K562 (cell line): ENCODE measurements around the gene ZGLP1. TPM values are rescaled to one million over a fixed set of nuclear protein-coding genes. Genes with fewer than 3 reads are reported as not detected.

ENCODE experiments used
- BHLHE40 ChIP-seq: IDR thresholded peaks from 2 replicates; pipeline ENCODE4 v1.6.1; 2011; ENCODE audit warnings: low read length, improper control_type of control experiment
- CBFA2T3 ChIP-seq: fragments of 450-650 bp; IDR thresholded peaks from 2 replicates; pipeline ENCODE4 v1.6.1; 2017
- ESRRB ChIP-seq: fragments of 250-450 bp; sonication (Bioruptor Pico); IDR thresholded peaks from 2 replicates; pipeline ENCODE4 v1.5.0; 2020; ENCODE audit warnings: mild to moderate bottlenecking, moderate library complexity, borderline replicate concordance
- FOXJ3 ChIP-seq: sonication (generic); formaldehyde crosslinking; IDR thresholded peaks from 2 replicates; pipeline ENCODE4 v1.4.0; 2020; ENCODE audit warnings: mild to moderate bottlenecking, missing genetic modification reagents
- HSF4 ChIP-seq: fragments of 250-450 bp; sonication (Bioruptor Pico); IDR thresholded peaks from 2 replicates; pipeline ENCODE4 v2.1.2; 2022; ENCODE audit warnings: mild to moderate bottlenecking, moderate library complexity, borderline replicate concordance
- ZBED1 ChIP-seq: IDR thresholded peaks from 2 replicates; pipeline ENCODE4 v1.6.1; 2014
- ZNF311 ChIP-seq: fragments of 250-450 bp; sonication (Bioruptor Pico); IDR thresholded peaks from 2 replicates; pipeline ENCODE4 v1.4.0; 2020; ENCODE audit warnings: mild to moderate bottlenecking, moderate library complexity
- polyA plus RNA-seq, 8 experiments: library from polyadenylated mRNA; depleted of rRNA in 4 of 8; stranded (reverse) in 5 of 8; unstranded in 3 of 8; fragments of >200 nt; fragmentation: Nextera tagmentation in 2 of 8; fragmentation: Illumina TruSeq in 1 of 8; extraction: Ambion mirVana in 2 of 8; extraction: Trizol in 1 of 8; gene quantifications; 2 replicates each; pipeline versions ENCODE4 v1.2.1 to v1.2.3, GENCODE V29; 2011 to 2014; ENCODE audit warnings: inconsistent platforms in 1 of 8, missing spikeins in 1 of 8
- total RNA-seq, 7 experiments: library from RNA; depleted of rRNA in 6 of 7; stranded (reverse); fragments of >200 nt in 6 of 7; fragmentation: Illumina TruSeq in 2 of 7; extraction: Trizol in 2 of 7; gene quantifications; 2 replicates each; pipeline versions ENCODE4 v1.2.1 to v1.2.3, GENCODE V29; 2011 to 2021; ENCODE audit warnings: low replicate concordance in 1 of 7
- TF ChIP-seq, protein P1 (sequence below): fragments of 450-650 bp; IDR thresholded peaks from 2 replicates; pipeline ENCODE4 v1.6.1; 2016; ENCODE audit warnings: low read depth
- TF ChIP-seq, protein P2 (sequence below): fragments of 200-800 bp; sonication (Bioruptor generic); IDR thresholded peaks from 2 replicates; pipeline ENCODE4 v1.6.1; 2017; ENCODE audit warnings: missing genetic modification characterization, missing compliant biosample characterization

Gene ZGLP1
- total and polyA plus RNA-seq, 9 of the 15 experiments (the other 6 are each of a cell fraction or from before 2014, with no cell fraction given): 0.24 to 4.5 (median 2.2) TPM

DNA sequence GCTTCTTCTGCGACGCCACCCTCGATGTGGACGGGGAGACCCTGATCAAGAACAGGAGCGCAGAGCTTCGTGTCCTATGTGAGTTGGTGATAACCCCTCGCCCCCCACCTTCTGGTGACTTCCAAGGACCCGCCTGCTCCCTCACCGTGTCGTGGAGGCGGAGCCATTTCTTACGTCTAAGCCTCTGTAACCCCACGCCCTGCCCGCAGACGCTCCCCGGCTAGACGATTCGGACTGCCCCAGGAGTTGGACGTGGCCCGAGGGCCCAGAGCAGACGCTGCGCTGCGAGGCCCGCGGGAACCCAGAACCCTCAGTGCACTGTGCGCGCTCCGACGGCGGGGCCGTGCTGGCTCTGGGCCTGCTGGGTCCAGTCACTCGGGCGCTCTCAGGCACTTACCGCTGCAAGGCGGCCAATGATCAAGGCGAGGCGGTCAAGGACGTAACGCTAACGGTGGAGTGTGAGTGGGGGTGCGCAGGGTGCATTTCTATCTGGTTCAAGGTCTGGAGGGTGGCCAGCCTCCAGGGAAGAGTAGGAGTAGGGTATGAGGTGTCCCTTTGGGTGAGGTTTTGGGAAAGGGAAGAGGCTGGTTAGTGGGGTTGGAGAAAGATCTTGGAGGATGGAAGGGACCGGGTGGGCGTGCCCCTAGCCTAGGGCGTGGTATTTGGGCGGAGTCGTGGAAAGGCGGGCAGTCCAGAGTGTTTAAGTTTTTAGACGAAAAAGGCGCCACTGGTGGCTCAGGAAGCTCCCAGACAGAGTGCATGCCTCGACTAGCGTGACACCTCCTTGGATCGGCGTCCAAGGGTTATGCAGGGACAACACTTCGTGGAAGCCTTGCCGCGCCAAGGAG, 16.6 kb downstream of the ZGLP1 start (continued):
- TF ChIP-seq, protein P1, sequence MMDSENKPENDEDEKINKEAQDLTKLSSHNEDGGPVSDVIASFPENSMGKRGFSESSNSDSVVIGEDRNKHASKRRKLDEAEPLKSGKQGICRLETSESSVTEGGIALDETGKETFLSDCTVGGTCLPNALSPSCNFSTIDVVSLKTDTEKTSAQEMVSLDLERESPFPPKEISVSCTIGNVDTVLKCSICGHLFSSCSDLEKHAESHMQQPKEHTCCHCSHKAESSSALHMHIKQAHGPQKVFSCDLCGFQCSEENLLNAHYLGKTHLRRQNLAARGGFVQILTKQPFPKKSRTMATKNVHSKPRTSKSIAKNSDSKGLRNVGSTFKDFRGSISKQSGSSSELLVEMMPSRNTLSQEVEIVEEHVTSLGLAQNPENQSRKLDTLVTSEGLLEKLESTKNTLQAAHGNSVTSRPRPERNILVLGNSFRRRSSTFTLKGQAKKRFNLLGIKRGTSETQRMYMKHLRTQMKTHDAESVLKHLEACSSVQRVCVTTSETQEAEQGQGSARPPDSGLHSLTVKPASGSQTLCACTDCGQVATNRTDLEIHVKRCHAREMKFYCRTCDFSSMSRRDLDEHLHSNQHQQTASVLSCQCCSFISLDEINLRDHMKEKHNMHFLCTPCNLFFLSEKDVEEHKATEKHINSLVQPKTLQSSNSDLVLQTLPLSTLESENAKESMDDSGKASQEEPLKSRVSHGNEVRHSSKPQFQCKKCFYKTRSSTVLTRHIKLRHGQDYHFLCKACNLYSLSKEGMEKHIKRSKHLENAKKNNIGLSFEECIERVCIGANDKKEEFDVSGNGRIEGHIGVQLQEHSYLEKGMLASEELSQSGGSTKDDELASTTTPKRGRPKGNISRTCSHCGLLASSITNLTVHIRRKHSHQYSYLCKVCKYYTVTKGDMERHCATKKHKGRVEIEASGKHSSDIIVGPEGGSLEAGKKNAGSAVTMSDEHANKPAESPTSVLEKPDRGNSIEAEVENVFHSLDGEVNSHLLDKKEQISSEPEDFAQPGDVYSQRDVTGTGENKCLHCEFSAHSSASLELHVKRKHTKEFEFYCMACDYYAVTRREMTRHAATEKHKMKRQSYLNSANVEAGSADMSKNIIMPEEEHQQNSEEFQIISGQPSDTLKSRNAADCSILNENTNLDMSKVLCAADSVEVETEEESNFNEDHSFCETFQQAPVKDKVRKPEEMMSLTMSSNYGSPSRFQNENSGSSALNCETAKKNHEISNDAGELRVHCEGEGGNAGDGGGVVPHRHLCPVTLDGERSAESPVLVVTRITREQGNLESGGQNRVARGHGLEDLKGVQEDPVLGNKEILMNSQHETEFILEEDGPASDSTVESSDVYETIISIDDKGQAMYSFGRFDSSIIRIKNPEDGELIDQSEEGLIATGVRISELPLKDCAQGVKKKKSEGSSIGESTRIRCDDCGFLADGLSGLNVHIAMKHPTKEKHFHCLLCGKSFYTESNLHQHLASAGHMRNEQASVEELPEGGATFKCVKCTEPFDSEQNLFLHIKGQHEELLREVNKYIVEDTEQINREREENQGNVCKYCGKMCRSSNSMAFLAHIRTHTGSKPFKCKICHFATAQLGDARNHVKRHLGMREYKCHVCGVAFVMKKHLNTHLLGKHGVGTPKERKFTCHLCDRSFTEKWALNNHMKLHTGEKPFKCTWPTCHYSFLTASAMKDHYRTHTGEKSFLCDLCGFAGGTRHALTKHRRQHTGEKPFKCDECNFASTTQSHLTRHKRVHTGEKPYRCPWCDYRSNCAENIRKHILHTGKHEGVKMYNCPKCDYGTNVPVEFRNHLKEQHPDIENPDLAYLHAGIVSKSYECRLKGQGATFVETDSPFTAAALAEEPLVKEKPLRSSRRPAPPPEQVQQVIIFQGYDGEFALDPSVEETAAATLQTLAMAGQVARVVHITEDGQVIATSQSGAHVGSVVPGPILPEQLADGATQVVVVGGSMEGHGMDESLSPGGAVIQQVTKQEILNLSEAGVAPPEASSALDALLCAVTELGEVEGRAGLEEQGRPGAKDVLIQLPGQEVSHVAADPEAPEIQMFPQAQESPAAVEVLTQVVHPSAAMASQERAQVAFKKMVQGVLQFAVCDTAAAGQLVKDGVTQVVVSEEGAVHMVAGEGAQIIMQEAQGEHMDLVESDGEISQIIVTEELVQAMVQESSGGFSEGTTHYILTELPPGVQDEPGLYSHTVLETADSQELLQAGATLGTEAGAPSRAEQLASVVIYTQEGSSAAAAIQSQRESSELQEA: no peak
- TF ChIP-seq FOXJ3 (CRISPR knock-in tag) (no peak), HSF4 (no peak), ESRRB (CRISPR knock-in tag) (no peak), BHLHE40 (no peak), CBFA2T3 (no peak), ZNF311 (no peak), ZBED1 (no peak)
- TF ChIP-seq, protein P2, sequence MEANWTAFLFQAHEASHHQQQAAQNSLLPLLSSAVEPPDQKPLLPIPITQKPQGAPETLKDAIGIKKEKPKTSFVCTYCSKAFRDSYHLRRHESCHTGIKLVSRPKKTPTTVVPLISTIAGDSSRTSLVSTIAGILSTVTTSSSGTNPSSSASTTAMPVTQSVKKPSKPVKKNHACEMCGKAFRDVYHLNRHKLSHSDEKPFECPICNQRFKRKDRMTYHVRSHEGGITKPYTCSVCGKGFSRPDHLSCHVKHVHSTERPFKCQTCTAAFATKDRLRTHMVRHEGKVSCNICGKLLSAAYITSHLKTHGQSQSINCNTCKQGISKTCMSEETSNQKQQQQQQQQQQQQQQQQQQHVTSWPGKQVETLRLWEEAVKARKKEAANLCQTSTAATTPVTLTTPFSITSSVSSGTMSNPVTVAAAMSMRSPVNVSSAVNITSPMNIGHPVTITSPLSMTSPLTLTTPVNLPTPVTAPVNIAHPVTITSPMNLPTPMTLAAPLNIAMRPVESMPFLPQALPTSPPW (CRISPR knock-in tag): no peak
